Stimulated activated CD8-positive, alpha-beta memory T cell treated with anti-CD3 and anti-CD28 coated beads, Interleukin-12 subunit alpha, Interleukin-12 subunit beta, amount 100 ng/mL, for 1 hour (primary cell): ENCODE results near the gene MLLT10.
"Not testable (repeated sequence)": the region's sequence is repeated elsewhere in the genome, so short reads cannot be mapped to it uniquely, and the experiment has no call there.

ENCODE experiments used
- DNase-seq: peaks from one replicate; pipeline ENCODE4 v3.0.0-alpha.2; 2020; ENCODE audit warnings: low read depth

Gene MLLT10

GRCh38 chr10:21700474-21700873, 166.4 kb downstream of the MLLT10 start:
- no peak for DNase-seq

DNA sequence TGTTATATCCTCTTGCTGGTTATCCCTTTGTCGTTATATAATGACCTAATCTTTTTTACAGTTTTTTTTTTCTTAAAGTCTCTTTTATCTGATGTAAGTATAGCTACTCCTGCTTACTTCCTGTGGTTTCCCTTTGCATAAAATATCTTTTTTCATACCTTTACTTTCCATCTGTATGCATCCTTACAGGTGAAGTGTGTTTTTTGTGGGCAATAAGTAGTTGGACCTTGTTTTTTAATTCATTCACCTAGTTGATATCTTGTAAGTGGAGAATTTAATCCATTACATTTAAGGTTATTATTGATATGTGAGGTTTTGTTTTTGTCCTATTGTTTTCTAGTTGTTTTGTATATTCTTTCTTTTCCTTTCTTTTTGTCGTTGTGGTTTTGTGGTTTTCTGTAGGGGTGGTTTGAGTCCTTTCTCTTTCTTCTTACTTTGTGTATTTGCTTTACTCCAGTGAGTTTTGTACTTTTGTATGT, 168.6 kb downstream of the MLLT10 start:
- DNase-seq, result no peak

GRCh38 chr10:21705142-21705827, 171.3 kb downstream of the MLLT10 start:
- DNase-seq, result no peak

GRCh38 chr10:21705828-21706176, 171.8 kb downstream of the MLLT10 start:
- no peak for DNase-seq

DNA sequence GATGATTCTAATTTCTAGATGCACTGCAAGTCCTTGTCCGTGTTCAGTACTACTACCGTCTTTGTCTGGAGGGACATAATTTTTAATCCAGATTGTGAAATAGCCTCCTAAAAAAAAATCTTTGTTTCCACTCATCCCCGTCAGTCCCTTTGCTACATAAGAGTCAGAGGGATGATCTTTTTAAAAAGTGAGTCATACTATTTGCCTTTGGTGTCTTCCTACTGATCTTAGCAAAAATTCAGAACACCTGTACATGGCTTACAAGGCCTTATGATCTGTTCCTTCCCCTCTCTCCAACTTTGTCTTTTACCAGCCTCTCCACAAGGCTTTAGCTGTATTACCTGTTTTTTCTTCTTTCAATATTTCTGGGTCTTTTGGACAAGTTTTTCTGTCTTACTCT, 173.5 kb downstream of the MLLT10 start:
- DNase-seq, result no peak

GRCh38 chr10:21712975-21713374, 178.9 kb downstream of the MLLT10 start:
- no peak for DNase-seq

DNA sequence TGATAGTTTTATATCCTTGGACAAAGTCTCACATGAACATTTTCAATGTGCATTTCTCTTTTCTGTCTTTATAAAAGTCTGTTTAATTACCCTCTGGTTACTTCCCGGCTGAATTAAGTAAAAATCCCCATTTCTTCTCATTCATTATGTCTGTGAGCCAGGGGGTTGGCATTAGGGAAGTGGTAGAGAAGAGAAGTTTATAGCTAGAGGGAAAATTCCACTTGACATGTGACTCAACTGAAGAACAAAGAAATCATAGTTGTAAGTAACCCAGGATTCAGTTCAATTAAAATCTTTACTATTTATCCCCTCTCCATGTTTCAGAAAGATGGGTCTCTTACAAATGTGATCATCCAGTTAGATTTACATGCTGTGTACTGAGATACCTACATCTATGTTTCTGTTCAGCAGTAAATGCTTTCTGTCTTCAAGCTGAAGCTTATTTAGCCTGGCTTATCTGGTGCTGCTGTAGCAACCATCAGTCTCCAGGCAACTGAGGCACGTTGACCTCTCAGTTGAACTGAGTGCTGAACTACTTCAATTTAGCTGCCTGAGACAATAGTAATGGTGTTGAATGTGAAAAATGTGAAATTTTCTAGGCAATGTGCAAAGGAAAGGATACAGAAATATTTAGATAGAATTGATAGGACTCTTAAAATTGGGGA, 181.6 kb downstream of the MLLT10 start:
- no peak for DNase-seq

DNA sequence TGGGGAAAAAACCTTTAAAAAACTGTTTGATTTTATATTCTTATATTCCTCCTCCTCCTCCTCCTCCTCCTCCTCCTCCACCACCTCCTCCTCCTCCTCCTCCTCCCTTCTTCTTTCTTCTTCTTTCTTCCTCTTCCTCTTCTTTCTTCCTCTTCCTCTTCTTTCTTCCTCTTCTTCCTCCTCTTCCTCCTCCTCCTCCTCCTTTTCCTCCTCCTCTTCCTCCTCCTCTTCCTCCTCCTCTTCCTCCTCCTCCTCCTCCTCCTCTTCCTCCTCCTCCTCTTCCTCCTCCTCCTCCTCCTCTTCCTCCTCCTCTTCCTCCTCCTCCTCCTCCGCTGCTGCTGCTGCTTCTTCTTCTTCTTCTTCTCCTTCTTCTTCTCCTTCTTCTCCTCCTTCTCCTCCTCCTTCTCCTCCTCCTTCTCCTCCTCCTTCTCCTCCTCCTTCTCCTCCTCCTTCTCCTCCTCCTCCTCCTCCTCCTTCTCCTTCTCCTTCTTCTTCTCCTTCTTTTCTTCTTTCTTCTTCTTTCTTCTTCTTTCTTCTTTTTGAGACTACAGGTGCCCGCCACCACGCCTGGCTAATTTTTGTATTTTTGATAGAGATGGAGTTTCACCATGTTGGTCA, 183.5 kb downstream of the MLLT10 start:
- DNase-seq, result not testable (repeated sequence)

DNA sequence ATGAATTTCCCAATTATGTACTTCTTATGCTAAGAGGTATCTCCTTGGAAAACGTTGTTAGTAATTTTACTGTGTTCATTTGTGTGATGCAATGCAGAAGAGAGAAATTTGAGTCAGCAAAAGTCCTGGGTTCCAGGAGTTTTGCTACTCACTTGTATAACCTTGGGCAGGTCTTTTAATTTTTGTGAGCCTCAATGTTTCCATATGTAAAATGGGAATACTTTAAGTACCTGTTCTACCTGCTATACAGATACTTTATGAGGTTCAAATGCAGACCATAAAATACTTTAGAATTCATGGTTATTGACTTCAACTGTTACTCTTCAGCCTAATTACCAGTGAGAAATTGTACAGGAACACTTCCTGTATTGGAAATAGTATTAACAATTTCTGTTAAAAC, 185.5 kb downstream of the MLLT10 start:
- no peak for DNase-seq

DNA sequence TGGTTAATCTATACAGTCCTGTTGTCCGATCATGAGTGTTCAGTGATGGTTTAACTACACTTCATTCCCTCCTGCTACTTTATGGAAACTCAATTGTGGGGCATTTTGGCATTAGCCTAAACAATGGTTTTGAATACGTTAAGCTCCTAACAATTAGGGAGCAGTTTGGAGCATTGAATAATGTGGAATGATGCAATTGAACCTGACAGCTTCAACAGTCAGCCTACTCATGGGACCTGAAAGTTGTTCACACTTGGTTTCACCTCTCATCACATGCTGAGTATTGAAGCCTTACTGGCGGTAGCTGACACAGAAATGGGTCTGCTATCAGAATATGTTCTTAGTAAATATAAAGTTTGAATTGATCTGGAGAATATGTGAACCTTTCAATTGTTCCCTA, 186.1 kb downstream of the MLLT10 start:
- no peak for DNase-seq

- DNase-seq, result no peak
These were observed 187.1 kb downstream of the MLLT10 start for GRCh38 chr10:21721000-21721665.

GRCh38 chr10:21722209-21722608, 188.2 kb downstream of the MLLT10 start:
- no peak for DNase-seq

DNA sequence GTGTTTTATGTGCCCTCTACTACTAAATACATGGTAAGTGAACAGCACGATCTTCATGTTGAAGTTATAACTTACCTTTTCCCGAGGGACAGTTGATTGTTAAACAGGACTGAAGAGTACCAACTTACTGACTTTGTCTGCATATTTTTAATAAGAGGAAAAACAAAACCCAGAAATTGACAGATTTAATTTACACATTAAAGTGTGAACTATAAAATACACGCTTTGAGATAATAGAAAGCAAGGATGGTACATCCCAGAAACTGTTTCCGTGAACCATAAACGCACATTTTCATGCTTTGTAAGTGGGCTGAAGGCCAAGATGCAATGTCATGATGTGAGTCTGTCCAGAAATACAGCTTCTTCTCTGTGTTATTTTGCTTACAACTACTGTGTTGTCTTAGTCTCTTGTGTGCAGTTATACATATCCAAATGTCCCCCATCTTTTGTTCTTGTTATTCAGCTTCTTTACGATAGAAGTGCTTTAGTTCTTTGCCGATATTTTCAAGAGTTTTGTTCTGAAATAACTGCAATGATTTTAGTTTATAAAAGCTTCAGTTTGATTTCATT, 190.1 kb downstream of the MLLT10 start:
- DNase-seq, result no peak

DNA sequence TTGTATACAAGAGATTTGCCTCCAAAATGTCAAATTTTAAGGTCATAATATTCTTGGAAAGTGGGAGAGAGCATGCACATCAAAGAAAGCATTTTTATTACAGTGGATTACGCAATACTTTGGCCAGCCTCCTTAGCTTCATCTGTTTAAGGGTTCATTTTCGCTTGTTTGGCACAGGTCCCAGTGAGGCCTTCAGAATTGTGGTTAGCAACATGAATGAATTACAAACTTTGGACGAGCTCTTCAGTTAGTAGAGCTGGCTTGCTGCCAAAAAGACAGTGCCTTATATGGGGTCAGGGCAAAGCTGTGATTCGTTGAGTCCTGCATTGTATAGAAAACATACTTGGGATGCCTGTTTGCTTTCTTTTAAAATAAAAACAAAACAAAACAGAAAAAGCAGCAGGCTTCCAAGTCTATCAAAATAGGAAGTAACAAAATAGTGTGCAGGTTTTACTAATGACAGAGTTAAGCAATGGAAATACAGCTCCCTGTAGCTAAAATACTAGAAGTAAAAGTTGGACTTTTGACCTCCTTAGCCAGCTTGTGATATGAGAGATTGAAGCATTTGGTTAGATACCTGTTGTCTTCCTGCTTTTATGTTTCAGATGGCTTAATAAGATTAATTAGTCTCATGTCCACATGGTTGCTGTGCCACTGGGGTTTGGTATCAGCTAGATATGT, 190.8 kb downstream of the MLLT10 start:
- no peak for DNase-seq

GRCh38 chr10:21726601-21727225, 192.7 kb downstream of the MLLT10 start:
- no peak for DNase-seq

GRCh38 chr10:21727452-21728168, 193.6 kb downstream of the MLLT10 start:
- DNase-seq, result no peak

DNA sequence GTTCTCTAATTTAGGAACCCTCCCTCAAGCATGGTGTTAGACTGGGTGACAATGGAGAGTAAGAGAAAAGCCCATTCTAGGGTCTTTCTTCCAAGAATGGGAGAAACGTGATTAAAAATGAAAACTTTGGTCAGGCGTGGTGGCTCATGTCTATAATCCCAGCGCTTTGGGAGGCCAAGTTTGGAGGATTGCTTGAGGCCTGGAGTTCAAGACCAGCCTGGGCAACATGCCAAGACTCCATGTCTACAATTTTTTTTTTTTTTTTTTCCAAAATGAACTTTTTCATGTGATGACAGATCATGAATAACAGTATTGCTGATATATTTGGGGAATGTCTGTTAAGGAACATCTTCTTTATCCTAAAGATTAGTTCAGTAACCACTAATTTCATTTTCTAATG, 194.6 kb downstream of the MLLT10 start:
- no peak for DNase-seq

DNA sequence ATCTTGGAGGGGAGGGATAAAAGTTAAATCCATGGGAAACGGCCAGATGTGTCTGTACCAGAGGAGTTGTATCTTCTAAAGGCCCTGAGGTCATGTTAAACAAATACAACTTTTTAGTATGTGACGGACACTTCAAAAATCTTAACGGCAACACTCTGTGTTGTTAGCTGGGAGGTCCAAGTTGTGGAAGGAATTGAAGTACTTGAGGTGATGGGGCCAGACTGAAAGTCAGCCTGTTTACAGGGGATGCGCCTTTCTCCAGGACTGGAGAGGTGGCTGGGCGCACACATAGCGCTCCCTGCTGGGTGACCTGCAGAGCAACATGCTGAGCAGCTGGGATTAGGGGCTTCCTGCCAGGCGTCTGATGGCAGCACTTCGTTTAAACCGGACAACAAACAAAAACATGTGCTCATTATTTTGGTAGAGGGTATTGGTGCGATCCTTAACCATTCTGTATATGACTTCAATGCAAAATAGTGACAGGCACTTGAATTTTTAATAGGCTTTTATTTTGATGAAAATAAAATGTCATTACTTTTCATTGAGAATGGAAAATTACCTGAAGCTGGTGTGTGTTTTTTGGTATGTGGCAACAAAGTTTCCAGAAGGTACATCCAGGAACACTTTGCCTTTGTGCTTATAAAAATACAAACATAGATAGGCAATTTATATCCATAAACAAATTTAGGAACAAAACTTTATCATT, 198.2 kb downstream of the MLLT10 start:
- DNase-seq, result no peak

DNA sequence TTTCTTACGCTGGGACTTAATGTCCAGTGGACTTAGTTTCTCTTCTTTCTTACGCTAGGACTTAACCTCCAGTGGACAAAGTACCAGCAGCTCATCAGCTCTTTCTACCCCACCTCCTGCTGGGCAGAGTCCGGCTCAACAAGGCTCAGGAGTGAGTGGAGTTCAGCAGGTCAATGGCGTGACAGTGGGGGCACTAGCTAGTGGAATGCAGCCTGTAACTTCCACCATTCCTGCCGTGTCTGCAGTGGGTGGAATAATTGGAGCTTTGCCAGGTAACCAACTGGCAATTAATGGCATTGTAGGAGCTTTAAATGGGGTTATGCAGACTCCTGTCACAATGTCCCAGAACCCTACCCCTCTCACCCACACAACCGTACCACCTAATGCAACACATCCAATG, 199.7 kb downstream of the MLLT10 start:
- no peak for DNase-seq

DNA sequence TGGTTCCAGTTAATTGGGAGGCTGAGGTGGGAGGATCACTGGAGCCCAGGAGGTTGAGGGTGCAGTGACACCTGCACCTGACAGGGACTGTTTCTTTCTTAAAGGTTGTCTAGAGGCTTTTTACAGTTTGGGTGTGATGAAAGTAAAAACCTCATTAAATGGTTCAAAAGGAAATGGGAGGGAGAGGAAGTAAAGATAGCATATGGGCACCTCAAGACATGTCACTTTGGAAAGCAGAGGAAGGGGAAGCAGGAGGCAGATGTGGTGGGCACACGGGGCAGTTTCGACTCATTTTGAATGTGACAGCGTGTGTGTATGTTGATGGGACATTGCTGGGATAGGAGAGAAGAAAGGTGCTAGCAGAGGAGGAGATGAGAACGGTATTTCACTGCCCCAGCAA, 203.1 kb downstream of the MLLT10 start:
- DNase-seq, result no peak
